PFSK-1 (cell line): ENCODE data around the gene TRIM29.

Experiments
- POLR2AphosphoS5 ChIP-seq: IDR thresholded peaks from 2 replicates; pipeline ENCODE4 v1.6.1; 2012; ENCODE audit warnings: low read depth, mild to moderate bottlenecking, control low read depth, low read length, moderate library complexity
- REST ChIP-seq, 2 experiments: IDR thresholded peaks; 2 replicates each; pipeline versions ENCODE4 v1.6.1 to v1.8.0; 2011 to 2012; ENCODE audit warnings: low read depth in 2 of 2, low read length in 2 of 2, control low read depth in 1 of 2, inconsistent platforms in 1 of 2, mild to moderate bottlenecking in 1 of 2, moderate library complexity in 1 of 2; ENCODE audit not compliant: insufficient read depth in 1 of 2
- SIN3A ChIP-seq: IDR thresholded peaks from 2 replicates; pipeline ENCODE4 v1.6.1; 2012; ENCODE audit warnings: mild to moderate bottlenecking, low read length, moderate library complexity, borderline replicate concordance; ENCODE audit not compliant: insufficient read depth

GRCh38 chr11:120141113-120141767, 3.3 kb upstream of the TRIM29 start:
- TF ChIP-seq REST (IDR thresholded peaks at IDR 0.05; ENCODE audit: insufficient read depth in 1 of 2, low read depth in 2 of 2, low read length in 2 of 2) = no peak
- TF ChIP-seq SIN3A = no peak
- no peak for TF ChIP-seq POLR2AphosphoS5
